AG04450 (cell line): ENCODE results near the gene C3orf70. TPM values are rescaled to one million over a fixed set of nuclear protein-coding genes. Genes with fewer than 3 reads are reported as not detected.

Experiments used
- CTCF ChIA-PET: fragments of 300-600, 350-600 bp; formaldehyde crosslinking; extraction: SDS; loops from one replicate; lab custom pipeline; 2022; ENCODE audit warnings: antibody characterized with exemption, inconsistent platforms; lab: Charles Lee
- POLR2A ChIA-PET: fragments of 350-600 bp; formaldehyde crosslinking; extraction: SDS; loops from one replicate; lab custom pipeline; 2021; ENCODE audit warnings: antibody characterized with exemption, inconsistent platforms; lab: Yijun Ruan, JAX
- DNase-seq: peaks from one replicate; pipeline ENCODE4 v3.0.0-alpha.2; 2011; ENCODE audit warnings: low read depth, low spot score
- H3K27ac ChIP-seq: one replicate; pipeline ENCODE4 v1.5.1; 2012; ENCODE audit warnings: low read depth, low read length, control low read depth
- H3K27me3 ChIP-seq: one replicate; pipeline ENCODE4 v1.6.0; 2012; ENCODE audit warnings: low read length; ENCODE audit not compliant: control insufficient read depth, insufficient read depth
- H3K4me3 ChIP-seq: 2 replicates; pipeline ENCODE4 v1.5.1; 2011; ENCODE audit warnings: mild to moderate bottlenecking, low read depth, low read length, control low read depth
- H3K9me3 ChIP-seq: 2 replicates; pipeline ENCODE4 v1.5.1; 2012; ENCODE audit warnings: low read length; ENCODE audit not compliant: control insufficient read depth, insufficient read depth
- polyA plus RNA-seq: library from polyadenylated mRNA; depleted of rRNA; stranded (reverse); fragments of >200 nt; gene quantifications from 2 replicates; pipeline ENCODE4 v1.2.3, GENCODE V29; 2011
- TF ChIP-seq, protein P1 (sequence below): IDR thresholded peaks from 2 replicates; pipeline ENCODE4 v1.5.1; 2011; ENCODE audit warnings: low read depth, low read length, control low read depth, inconsistent platforms

The C3orf70 gene
- polyA plus RNA-seq, 1 experiment: 0.89 TPM

DNA sequence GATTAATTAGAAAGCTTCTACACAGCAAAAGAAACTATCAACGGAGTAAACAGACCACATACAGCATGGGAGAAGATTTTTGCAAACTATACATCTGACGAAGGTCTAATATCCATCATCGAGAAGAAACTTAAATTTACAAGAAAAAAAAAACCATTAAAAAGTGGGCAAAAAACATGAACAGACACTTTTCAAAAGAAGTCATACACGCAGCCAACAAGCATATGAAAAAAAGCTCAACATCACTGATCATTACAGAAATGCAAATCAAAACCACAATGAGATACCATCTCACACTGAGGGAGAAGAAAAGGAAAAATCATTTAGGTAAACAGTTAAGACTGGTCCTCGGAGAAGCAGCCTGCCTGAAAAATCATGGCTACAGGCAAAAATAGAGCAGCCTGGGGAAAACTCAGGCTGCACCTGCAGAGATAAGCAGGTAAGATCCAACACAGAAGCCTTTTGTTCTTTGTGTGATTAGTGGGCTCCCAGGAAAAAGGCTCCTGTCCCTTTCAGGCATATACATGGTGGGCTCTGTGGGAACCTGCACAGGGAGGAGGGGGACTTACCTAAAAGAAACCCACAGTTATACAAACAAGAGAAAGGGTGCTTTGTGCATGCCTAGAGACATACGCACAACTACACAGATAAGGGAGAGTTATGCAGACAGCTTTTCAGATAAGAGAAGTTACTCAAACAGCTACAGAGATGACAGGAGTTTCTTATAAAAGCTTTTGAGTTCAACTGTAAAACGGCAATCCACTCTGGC is 49.3 kb downstream of the C3orf70 start:
- Histone ChIP-seq H3K4me3 (no peak overlapping the region), H3K27ac (no peak overlapping the region), H3K9me3 (no peaks in the 10 kb centered on the region), H3K27me3 (no peaks in the 10 kb centered on the region)
- POLR2A ChIA-PET: no interaction called here
- TF ChIP-seq, protein P1, sequence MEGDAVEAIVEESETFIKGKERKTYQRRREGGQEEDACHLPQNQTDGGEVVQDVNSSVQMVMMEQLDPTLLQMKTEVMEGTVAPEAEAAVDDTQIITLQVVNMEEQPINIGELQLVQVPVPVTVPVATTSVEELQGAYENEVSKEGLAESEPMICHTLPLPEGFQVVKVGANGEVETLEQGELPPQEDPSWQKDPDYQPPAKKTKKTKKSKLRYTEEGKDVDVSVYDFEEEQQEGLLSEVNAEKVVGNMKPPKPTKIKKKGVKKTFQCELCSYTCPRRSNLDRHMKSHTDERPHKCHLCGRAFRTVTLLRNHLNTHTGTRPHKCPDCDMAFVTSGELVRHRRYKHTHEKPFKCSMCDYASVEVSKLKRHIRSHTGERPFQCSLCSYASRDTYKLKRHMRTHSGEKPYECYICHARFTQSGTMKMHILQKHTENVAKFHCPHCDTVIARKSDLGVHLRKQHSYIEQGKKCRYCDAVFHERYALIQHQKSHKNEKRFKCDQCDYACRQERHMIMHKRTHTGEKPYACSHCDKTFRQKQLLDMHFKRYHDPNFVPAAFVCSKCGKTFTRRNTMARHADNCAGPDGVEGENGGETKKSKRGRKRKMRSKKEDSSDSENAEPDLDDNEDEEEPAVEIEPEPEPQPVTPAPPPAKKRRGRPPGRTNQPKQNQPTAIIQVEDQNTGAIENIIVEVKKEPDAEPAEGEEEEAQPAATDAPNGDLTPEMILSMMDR: no peak
- DNase-seq: no peak
- CTCF ChIA-PET: no interaction called here

DNA sequence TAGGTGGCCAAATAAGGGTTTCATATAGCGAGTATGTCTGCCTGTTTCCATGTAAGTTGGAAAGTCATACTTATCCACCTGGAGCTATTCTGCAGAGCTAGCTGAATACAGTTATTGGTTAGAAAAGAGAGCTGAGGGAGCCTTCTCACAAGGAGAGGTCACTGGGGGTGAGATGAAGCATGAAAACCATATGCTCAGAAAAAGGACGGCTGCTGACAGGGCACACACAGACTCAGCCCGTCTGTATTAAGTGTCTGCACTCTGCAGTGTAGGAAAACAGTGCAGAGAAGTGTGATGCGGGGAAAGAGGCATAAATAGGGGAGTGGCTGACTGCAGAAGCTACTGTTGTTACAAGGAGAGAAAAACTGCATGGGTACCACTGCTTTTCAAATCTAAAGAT is 58.2 kb downstream of the C3orf70 start:
- CTCF ChIA-PET: no interaction called here

DNA sequence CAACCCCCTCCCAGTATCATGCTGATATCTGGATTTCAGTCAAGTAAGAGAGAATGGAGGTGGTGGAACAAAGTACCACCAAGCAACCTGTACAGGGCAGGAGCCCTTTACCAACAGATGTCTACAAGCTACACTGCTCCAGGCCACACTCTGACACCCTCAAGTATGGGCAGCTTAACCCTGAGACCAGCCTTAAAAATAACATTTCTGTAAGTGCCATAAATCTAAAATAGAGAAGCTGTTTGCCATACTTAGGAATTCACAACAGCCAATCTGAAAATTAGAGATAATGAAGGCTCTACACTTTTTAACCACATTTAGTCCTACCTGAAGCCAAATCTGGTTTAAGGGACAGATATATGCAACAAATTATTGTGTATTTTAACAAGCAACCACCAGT is 59.7 kb downstream of the C3orf70 start:
- ChIA-PET POLR2A (no interaction called here), CTCF (no interaction called here)
- no peaks in the 10 kb centered on the region for H3K27me3 ChIP-seq
- TF ChIP-seq, protein P1: no peak
- no peak for DNase-seq
- no peak overlapping the region for H3K27ac ChIP-seq
- H3K9me3 ChIP-seq: no peaks in the 10 kb centered on the region
- no peak overlapping the region for H3K4me3 ChIP-seq

More for the DNA sequence above, 58.2 kb downstream of the C3orf70 start:
- H3K27ac ChIP-seq: no peak overlapping the region
- no peak for DNase-seq
- H3K4me3 ChIP-seq: no peak overlapping the region
- H3K27me3 ChIP-seq: no peaks in the 10 kb centered on the region
- H3K9me3 ChIP-seq: no peaks in the 10 kb centered on the region
- TF ChIP-seq, protein P1: no peak
- POLR2A ChIA-PET: no interaction called here

DNA sequence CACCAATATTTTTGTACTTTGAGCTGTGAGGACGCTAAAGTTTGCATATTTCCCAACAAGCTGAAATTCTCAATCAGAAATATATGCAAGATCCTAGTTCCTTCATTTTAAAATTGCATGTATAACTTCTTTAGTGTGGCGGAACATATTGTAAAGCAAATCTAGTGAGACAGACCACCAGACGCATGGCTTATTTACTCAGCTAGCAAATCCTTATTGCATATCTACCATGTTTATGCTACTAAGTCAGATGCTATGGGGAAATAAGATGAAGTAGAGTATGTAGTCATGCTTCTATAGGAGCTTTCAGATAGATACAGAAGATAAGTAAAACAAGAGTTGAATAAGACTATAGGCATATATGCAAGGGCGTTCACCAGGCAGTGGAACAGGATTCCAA is 62.0 kb downstream of the C3orf70 start:
- Histone ChIP-seq H3K27me3 (no peaks in the 10 kb centered on the region), H3K27ac (no peak overlapping the region), H3K4me3 (no peak overlapping the region), H3K9me3 (no peaks in the 10 kb centered on the region)
- TF ChIP-seq, protein P1: no peak
- no peak for DNase-seq
- ChIA-PET POLR2A (no interaction called here), CTCF (no interaction called here)

DNA sequence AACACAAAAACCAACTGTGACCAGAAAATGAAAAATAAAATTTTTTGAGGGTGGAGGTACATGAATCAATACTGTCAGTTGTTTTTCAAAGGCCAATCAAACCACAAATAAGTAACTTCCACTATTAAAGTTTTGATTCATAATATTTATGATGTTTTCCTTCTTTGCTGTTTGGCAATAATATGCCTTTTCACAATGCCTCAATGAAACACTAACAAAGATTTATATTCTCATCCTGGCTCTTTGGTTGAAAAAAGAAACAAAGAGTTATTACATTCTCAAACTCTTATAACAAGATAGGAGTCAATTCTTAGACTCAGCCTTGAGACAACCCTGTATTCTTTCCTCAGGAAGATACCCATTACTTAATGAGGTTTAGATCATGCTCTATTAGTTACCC is 63.1 kb downstream of the C3orf70 start:
- DNase-seq: no peak
- Histone ChIP-seq H3K9me3 (no peaks in the 10 kb centered on the region), H3K4me3 (no peak overlapping the region), H3K27ac (no peak overlapping the region), H3K27me3 (no peaks in the 10 kb centered on the region)
- CTCF ChIA-PET: no interaction called here
- TF ChIP-seq, protein P1: no peak
- POLR2A ChIA-PET: no interaction called here
